Mononuclear cell (primary cell): ENCODE measurements around the gene SLC25A13. TPM values are rescaled to one million over a fixed set of nuclear protein-coding genes. Genes with fewer than 3 reads are reported as not detected.

Experiments
- H3K27me3 ChIP-seq: 2 replicates; pipeline ENCODE4 v1.6.0; 2011; ENCODE audit warnings: low read length, control low read depth; ENCODE audit not compliant: insufficient read depth
- H3K4me1 ChIP-seq: 2 replicates; pipeline ENCODE4 v1.5.1; 2011; ENCODE audit warnings: mild to moderate bottlenecking, low read length, control low read depth; ENCODE audit not compliant: insufficient read depth
- H3K4me3 ChIP-seq: 2 replicates; pipeline ENCODE4 v1.5.1; 2011; ENCODE audit warnings: mild to moderate bottlenecking, low read length, moderate library complexity
- H3K9me3 ChIP-seq: 2 replicates; pipeline ENCODE4 v1.5.1; 2011; ENCODE audit warnings: low read depth, mild to moderate bottlenecking, control low read depth, low read length
- total RNA-seq: library from RNA; depleted of rRNA; stranded (reverse); fragments of >200 nt; gene quantifications from one replicate; pipeline ENCODE4 v1.2.3, GENCODE V29; 2012

The SLC25A13 gene
- total RNA-seq, 1 donor: 23.8 TPM

GRCh38 chr7:96224685-96225084, 97.2 kb downstream of the SLC25A13 start:
- no peak overlapping the region for H3K4me3 ChIP-seq
- H3K4me1 ChIP-seq: no peaks in the 10 kb centered on the region
- no peaks in the 10 kb centered on the region for H3K27me3 ChIP-seq
- H3K9me3 ChIP-seq: no peaks in the 10 kb centered on the region

- Histone ChIP-seq H3K4me3 (no peak overlapping the region), H3K27me3 (no peaks in the 10 kb centered on the region), H3K9me3 (no peaks in the 10 kb centered on the region), H3K4me1 (no peaks in the 10 kb centered on the region)
Measured at GRCh38 chr7:96224073-96224472, 97.8 kb downstream of the SLC25A13 start.

- H3K27me3 ChIP-seq: no peaks in the 10 kb centered on the region
- H3K9me3 ChIP-seq: no peaks in the 10 kb centered on the region
- H3K4me1 ChIP-seq: no peaks in the 10 kb centered on the region
- no peak overlapping the region for H3K4me3 ChIP-seq
Measured at GRCh38 chr7:96221888-96222287, 100.0 kb downstream of the SLC25A13 start.

- Histone ChIP-seq H3K9me3 (no peaks in the 10 kb centered on the region), H3K4me1 (no peaks in the 10 kb centered on the region), H3K4me3 (no peak overlapping the region), H3K27me3 (no peaks in the 10 kb centered on the region)
Measured at GRCh38 chr7:96219378-96220130, 102.3 kb downstream of the SLC25A13 start.

GRCh38 chr7:96218664-96219243, 103.1 kb downstream of the SLC25A13 start:
- Histone ChIP-seq H3K4me3 (no peak overlapping the region), H3K27me3 (no peaks in the 10 kb centered on the region), H3K4me1 (no peaks in the 10 kb centered on the region), H3K9me3 (no peaks in the 10 kb centered on the region)

- no peaks in the 10 kb centered on the region for H3K4me1 ChIP-seq
- no peaks in the 10 kb centered on the region for H3K9me3 ChIP-seq
- no peak overlapping the region for H3K4me3 ChIP-seq
Measured at GRCh38 chr7:96217147-96217546, 104.8 kb downstream of the SLC25A13 start.

GRCh38 chr7:96216373-96216772, 105.5 kb downstream of the SLC25A13 start:
- Histone ChIP-seq H3K4me1 (no peaks in the 10 kb centered on the region), H3K27me3 (no peaks in the 10 kb centered on the region), H3K4me3 (no peak overlapping the region), H3K9me3 (no peaks in the 10 kb centered on the region)

More at GRCh38 chr7:96217147-96217546, 104.8 kb downstream of the SLC25A13 start:
- no peaks in the 10 kb centered on the region for H3K27me3 ChIP-seq

- H3K4me3 ChIP-seq: no peak overlapping the region
- H3K9me3 ChIP-seq: no peaks in the 10 kb centered on the region
- H3K27me3 ChIP-seq: no peaks in the 10 kb centered on the region
- H3K4me1 ChIP-seq: no peaks in the 10 kb centered on the region
Measured at GRCh38 chr7:96212474-96212873, 109.4 kb downstream of the SLC25A13 start.

GRCh38 chr7:96211954-96212353, 109.9 kb downstream of the SLC25A13 start:
- no peaks in the 10 kb centered on the region for H3K9me3 ChIP-seq
- H3K4me1 ChIP-seq: no peaks in the 10 kb centered on the region
- no peak overlapping the region for H3K4me3 ChIP-seq
- H3K27me3 ChIP-seq: no peaks in the 10 kb centered on the region

- no peak overlapping the region for H3K4me3 ChIP-seq
- no peaks in the 10 kb centered on the region for H3K27me3 ChIP-seq
- H3K9me3 ChIP-seq: no peaks in the 10 kb centered on the region
- H3K4me1 ChIP-seq: no peaks in the 10 kb centered on the region
Measured at GRCh38 chr7:96205665-96206064, 116.2 kb downstream of the SLC25A13 start.

- Histone ChIP-seq H3K4me1 (no peaks in the 10 kb centered on the region), H3K27me3 (no peaks in the 10 kb centered on the region), H3K4me3 (no peak overlapping the region), H3K9me3 (no peaks in the 10 kb centered on the region)
Measured at GRCh38 chr7:96204601-96205000, 117.3 kb downstream of the SLC25A13 start.

- Histone ChIP-seq H3K9me3 (no peaks in the 10 kb centered on the region), H3K27me3 (no peaks in the 10 kb centered on the region), H3K4me3 (no peak overlapping the region), H3K4me1 (no peaks in the 10 kb centered on the region)
Measured at GRCh38 chr7:96203786-96204185, 118.1 kb downstream of the SLC25A13 start.

GRCh38 chr7:96202102-96202501, 119.8 kb downstream of the SLC25A13 start:
- Histone ChIP-seq H3K9me3 (no peaks in the 10 kb centered on the region), H3K27me3 (no peaks in the 10 kb centered on the region), H3K4me3 (no peak overlapping the region), H3K4me1 (no peaks in the 10 kb centered on the region)

GRCh38 chr7:96200740-96201139, 121.2 kb downstream of the SLC25A13 start:
- no peak overlapping the region for H3K4me3 ChIP-seq
- H3K9me3 ChIP-seq: no peaks in the 10 kb centered on the region
- H3K4me1 ChIP-seq: no peaks in the 10 kb centered on the region
- no peaks in the 10 kb centered on the region for H3K27me3 ChIP-seq

- Histone ChIP-seq H3K27me3 (no peaks in the 10 kb centered on the region), H3K4me1 (no peaks in the 10 kb centered on the region), H3K9me3 (no peaks in the 10 kb centered on the region), H3K4me3 (no peak overlapping the region)
Measured at GRCh38 chr7:96199421-96199820, 122.5 kb downstream of the SLC25A13 start.
